Mucosa of rectum (tissue), 2 donors: ENCODE data around the gene SMIM12.
"Not testable (repeated sequence)": the region's sequence is repeated elsewhere in the genome, so short reads cannot be mapped to it uniquely, and the experiment has no call there.

Source experiments
- H3K27ac ChIP-seq, 2 donors: one replicate each; pipeline ENCODE4 v1.7.0; 2013; ENCODE audit warnings: inconsistent platforms in 2 of 2, low read depth in 2 of 2, low read length in 2 of 2
- H3K27me3 ChIP-seq, 2 donors: one replicate each; pipeline ENCODE4 v1.7.0; 2013; ENCODE audit warnings: low read length in 2 of 2; ENCODE audit not compliant: control insufficient read depth in 2 of 2, insufficient read depth in 2 of 2
- H3K36me3 ChIP-seq, 2 donors: one replicate each; pipeline ENCODE4 v1.7.0; 2013; ENCODE audit warnings: low read length in 2 of 2; ENCODE audit not compliant: control insufficient read depth in 2 of 2, insufficient read depth in 2 of 2
- H3K4me1 ChIP-seq, 2 donors: one replicate each; pipeline ENCODE4 v1.7.0; 2013; ENCODE audit warnings: low read length in 2 of 2, mild to moderate bottlenecking in 1 of 2; ENCODE audit not compliant: control insufficient read depth in 2 of 2, insufficient read depth in 2 of 2
- H3K4me3 ChIP-seq, 2 donors: one replicate each; pipeline ENCODE4 v1.7.0; 2013; ENCODE audit warnings: low read length in 2 of 2
- H3K9ac ChIP-seq, 2 donors: one replicate each; pipeline ENCODE4 v1.7.0; 2013; ENCODE audit warnings: low read length in 2 of 2, low read depth in 1 of 2, mild to moderate bottlenecking in 1 of 2
- H3K9me3 ChIP-seq, 2 donors: one replicate each; pipeline ENCODE4 v1.7.0; 2013; ENCODE audit warnings: low read length in 2 of 2; ENCODE audit not compliant: control insufficient read depth in 2 of 2
- donor health status: healthy.
- donor health status: Normal muscosa, but diverticular disease.

SMIM12 gene

DNA sequence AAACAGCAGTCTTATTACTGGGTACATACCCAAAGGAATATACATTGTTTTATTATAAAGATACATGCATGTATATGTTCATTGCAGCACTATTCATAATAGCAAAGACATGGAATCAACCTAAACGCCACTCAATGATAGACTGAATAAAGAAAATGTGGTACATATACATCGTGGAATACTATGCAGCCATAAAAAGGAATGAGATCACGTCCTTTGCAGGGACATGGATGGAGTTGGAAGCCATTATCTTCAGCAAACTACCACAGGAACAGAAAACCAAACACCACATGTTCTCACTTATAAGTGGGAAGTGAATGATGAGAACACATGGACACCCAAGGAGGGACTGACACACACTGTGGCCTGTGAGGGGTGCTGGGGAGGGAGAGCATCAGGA lies 48.8 kb downstream of the SMIM12 start:
- not testable (repeated sequence) for H3K36me3 ChIP-seq, H3K9me3 ChIP-seq, H3K4me3 ChIP-seq, H3K27ac ChIP-seq, H3K27me3 ChIP-seq, H3K4me1 ChIP-seq, H3K9ac ChIP-seq

DNA sequence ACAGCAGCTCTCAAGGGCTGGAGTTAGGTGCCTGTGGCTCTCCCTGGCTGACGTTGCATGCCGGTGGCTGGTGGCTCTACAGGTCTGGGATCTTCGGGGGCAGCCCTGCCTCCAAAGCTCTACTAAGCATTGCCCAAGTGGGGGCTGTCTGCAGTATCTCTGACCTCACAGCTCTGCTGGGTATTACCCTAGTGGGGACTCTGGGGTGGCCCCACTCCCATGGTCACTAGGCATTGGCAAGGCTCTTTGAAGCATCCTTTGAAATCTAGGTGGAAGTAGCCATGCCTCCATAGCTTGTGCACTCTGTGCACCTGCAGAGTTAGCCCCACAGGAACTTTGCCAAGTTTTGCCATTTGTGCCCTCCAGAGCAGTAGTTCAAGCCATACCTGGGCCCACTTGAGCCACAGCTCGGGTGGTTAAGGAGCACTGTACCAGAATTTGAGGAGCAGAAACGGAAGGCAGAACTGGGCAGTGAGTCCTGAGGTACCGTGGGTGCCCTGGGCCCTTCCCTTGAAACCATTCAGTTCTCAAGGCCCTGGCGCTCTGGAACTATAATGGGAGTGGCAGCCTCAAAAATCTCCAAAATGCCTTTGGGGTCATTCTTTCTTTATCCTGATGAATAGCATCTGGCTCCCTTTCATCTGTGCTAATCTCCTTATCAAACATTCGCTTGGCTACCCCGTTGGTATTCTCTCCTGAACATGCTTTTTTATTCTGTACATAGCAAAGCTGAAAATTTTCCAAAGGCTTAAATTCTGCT lies 51.3 kb downstream of the SMIM12 start:
- H3K4me1 ChIP-seq: no peaks in the 10 kb centered on the region
- H3K9ac ChIP-seq: no peak overlapping the region
- no peaks in the 10 kb centered on the region for H3K27me3 ChIP-seq
- no peak overlapping the region for H3K27ac ChIP-seq
- no peaks in the 10 kb centered on the region for H3K36me3 ChIP-seq
- no peak overlapping the region for H3K4me3 ChIP-seq
- H3K9me3 ChIP-seq: no peaks in the 10 kb centered on the region

DNA sequence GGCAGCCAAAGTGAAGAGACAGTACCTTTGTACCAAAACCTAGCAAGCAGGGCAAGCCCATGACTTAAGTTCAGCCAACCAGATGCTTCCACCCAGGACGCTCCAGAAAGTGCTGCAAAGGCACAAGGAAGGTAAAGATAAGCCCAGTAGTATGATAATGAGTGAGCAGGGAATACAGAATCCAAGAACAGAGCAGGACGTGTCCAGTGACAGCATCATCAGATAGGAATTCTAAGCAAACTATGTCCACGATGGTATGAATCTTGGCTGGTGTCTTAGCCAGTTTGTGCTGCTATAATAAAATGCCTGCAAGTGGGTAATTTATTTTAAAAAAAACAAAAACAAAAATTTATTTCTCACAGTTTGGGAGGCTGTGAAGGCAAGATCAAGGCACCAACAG lies 53.2 kb downstream of the SMIM12 start:
- no peaks in the 10 kb centered on the region for H3K9me3 ChIP-seq
- no peak overlapping the region for H3K4me3 ChIP-seq
- H3K9ac ChIP-seq: no peak overlapping the region
- H3K36me3 ChIP-seq: no peaks in the 10 kb centered on the region
- no peaks in the 10 kb centered on the region for H3K27me3 ChIP-seq
- H3K4me1 ChIP-seq: no peaks in the 10 kb centered on the region
- H3K27ac ChIP-seq: no peak overlapping the region

DNA sequence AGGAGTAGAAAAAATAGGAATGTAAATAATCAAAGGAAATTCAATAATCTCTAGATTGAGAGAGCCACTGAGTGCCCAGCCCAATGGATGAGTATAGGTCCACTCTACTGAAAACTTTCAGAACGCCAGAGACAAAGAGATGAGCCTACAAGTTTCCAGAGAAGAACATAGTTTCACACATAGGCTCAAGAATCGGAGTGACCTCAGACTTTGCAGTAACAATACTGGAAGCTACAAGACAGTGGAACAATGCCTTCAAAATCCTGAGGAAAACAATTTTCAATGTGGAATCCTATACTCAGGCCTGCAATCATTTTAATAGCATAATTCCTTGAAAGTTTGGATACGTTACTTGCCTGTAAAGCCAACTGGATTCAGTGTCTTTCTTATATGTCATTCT lies 55.8 kb downstream of the SMIM12 start:
- Histone ChIP-seq H3K4me1 (no peaks in the 10 kb centered on the region), H3K9ac (no peak overlapping the region), H3K4me3 (no peak overlapping the region), H3K27ac (no peak overlapping the region), H3K27me3 (no peaks in the 10 kb centered on the region), H3K9me3 (no peaks in the 10 kb centered on the region), H3K36me3 (no peaks in the 10 kb centered on the region)
